HTERT RPE-1 (cell line): ENCODE data around the gene ULK3.

Experiments used
- in situ Hi-C: fragments of 300-500 bp; cut with MboI; formaldehyde crosslinking; loops from 4 replicates; pipeline ENCODE4 v1.14.3; 2020; ENCODE audit warnings: low sequenced_read_pairs

ULK3 gene

DNA sequence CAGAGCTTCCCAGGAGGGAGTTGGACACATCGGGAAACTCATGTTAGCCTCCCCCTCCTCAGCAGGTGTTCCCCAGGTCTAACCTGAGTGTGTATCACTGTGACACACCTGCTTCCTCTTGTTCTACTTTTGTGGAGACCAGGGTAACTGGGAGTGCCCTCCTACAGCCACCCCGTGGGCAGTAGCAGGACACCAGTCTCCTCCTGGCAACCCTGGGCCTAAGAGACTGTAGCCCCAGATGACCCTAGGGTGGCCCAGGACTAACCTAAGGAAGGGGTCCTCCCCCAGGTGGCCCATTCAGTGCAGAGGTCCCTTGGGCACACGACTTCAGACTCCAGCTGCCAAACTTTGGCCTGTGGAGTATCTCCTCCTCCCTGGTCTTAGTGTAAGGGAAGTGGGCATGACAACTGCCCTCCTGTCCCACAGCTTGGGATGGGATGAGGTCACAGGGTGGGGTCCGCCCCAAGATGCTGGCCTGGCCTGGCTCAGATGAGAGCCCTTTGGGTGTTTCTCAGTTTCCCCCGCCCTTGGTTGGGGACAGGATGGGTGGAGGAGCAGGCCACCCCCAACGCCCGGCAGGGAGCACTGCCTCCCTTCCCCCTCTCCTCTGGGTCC is 56.3 kb downstream of the ULK3 start:
- in situ Hi-C loops, result no loop called here
